ENCODE measurements around the gene CAPRIN2.

The CAPRIN2 gene

DNA sequence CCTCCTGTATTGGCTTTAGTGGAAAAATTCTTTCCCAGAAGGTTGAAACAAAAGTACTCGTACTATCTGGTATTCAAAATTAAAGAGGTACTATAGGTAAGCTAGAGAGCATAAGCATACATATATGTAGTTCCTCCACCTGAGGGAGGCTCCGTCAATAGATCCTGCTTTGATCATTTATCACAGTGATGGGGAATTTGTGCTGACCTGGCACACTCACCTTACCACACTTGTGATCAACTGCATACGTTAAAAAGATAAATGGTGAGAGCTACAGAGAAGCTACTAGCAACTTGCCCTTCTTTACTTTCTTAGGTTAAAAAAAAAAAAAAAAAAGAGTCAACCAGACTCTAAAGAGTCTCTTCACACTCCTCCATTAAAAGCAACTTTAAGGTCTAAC, 2.5 kb downstream of the CAPRIN2 start:
- no peaks in the 10 kb centered on the region for H3K36me3 ChIP-seq (ENCODE audit: control insufficient read depth in 5 of 5, insufficient read depth in 5 of 5, low read length in 5 of 5)
- H3K9ac ChIP-seq (ENCODE audit: low read length in 5 of 5), result no peak overlapping the region
- no peak overlapping the region for H3K27ac ChIP-seq (ENCODE audit: low read depth, low read length)
- no peaks in the 10 kb centered on the region for H3K9me3 ChIP-seq (ENCODE audit: control insufficient read depth in 5 of 5, low read length in 5 of 5)
- no peaks in the 10 kb centered on the region for H3K27me3 ChIP-seq (ENCODE audit: control insufficient read depth in 5 of 5, insufficient read depth in 4 of 5, low read length in 5 of 5)
- H3K4me1 ChIP-seq (ENCODE audit: control insufficient read depth in 5 of 5, insufficient read depth in 5 of 5, low read length in 5 of 5), result peaks cover 4 to 19% (median 16%) of the 10 kb centered on the region in 5 donors
- no peak overlapping the region for H3K4me3 ChIP-seq (ENCODE audit: low read depth in 1 of 5, low read length in 5 of 5)

DNA sequence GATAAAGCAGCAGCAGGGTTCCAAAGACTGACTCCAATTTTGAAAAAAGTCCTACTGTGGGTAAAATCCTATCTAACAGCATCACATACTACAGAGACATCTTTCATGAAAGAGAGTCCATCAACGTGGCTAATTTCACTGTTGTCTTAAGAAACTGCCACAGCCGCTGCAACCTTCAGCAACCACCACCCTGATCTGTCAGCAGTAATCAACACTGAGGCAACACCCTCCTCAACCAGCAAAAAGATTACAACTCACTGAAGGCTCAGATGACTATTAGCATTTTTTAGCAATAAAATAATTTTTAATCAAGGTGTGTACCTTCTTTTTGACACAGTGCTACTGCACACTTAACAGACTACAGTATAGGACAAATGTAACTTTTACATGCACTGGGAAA, 6.6 kb downstream of the CAPRIN2 start:
- H3K4me3 ChIP-seq (ENCODE audit: low read depth in 1 of 5, low read length in 5 of 5), result no peak overlapping the region
- H3K36me3 ChIP-seq (ENCODE audit: control insufficient read depth in 5 of 5, insufficient read depth in 5 of 5, low read length in 5 of 5), result peaks cover 3 to 13% (median 8%) of the 10 kb centered on the region in 5 donors
- no peaks in the 10 kb centered on the region for H3K4me1 ChIP-seq (ENCODE audit: control insufficient read depth in 5 of 5, insufficient read depth in 5 of 5, low read length in 5 of 5)
- no peaks in the 10 kb centered on the region for H3K27me3 ChIP-seq (ENCODE audit: control insufficient read depth in 5 of 5, insufficient read depth in 4 of 5, low read length in 5 of 5)
- H3K27ac ChIP-seq (ENCODE audit: low read depth, low read length), result no peak overlapping the region
- no peaks in the 10 kb centered on the region for H3K9me3 ChIP-seq (ENCODE audit: control insufficient read depth in 5 of 5, low read length in 5 of 5)
- H3K9ac ChIP-seq (ENCODE audit: low read length in 5 of 5), result no peak overlapping the region

DNA sequence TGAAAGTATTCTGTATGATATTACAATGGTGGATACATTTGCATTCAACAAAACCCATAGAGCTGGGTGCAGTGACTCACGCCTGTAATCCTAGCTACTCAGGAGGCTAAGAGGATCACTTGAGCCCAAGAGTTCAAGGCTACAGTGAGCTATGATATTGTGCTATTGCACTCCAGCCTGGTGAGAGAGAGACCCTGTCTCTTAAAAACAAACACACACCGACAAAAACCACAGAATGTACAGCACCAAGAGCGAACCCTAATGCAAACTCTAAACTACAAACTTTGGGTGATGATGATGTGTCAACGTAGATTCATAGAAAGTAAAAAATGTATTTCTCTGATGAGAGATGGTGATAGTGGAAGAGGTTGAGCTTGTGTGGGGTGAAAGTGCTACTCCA, 8.6 kb downstream of the CAPRIN2 start:
- H3K9me3 ChIP-seq (ENCODE audit: control insufficient read depth in 5 of 5, low read length in 5 of 5), result no peaks in the 10 kb centered on the region
- H3K27me3 ChIP-seq (ENCODE audit: control insufficient read depth in 5 of 5, insufficient read depth in 4 of 5, low read length in 5 of 5), result no peaks in the 10 kb centered on the region
- peaks cover 3 to 16% (median 8%) of the 10 kb centered on the region in 5 donors for H3K36me3 ChIP-seq (ENCODE audit: control insufficient read depth in 5 of 5, insufficient read depth in 5 of 5, low read length in 5 of 5)
- H3K4me1 ChIP-seq (ENCODE audit: control insufficient read depth in 5 of 5, insufficient read depth in 5 of 5, low read length in 5 of 5), result no peaks in the 10 kb centered on the region
- no peak overlapping the region for H3K27ac ChIP-seq (ENCODE audit: low read depth, low read length)
- no peak overlapping the region for H3K9ac ChIP-seq (ENCODE audit: low read length in 5 of 5)
- H3K4me3 ChIP-seq (ENCODE audit: low read depth in 1 of 5, low read length in 5 of 5), result no peak overlapping the region

DNA sequence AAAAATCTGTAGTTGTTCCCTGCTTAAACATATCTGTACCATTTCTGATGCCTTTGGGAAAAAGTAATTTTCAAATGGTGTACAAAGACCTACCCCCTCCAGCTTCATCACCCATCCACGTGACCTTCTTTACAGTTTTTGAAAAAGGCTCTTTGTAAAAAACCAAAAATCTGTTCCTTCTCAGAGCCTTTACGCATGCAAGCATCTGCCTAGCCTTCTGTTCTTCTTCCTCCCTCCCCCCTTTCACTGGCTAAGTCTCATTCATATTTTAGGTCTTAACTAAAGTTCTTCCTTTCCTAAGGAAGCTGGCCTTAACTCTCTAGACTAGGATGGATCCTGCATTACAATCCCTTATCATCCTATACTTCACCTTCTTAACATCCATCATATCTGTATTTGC, 10.4 kb downstream of the CAPRIN2 start:
- H3K27me3 ChIP-seq (ENCODE audit: control insufficient read depth in 5 of 5, insufficient read depth in 4 of 5, low read length in 5 of 5), result no peaks in the 10 kb centered on the region
- H3K36me3 ChIP-seq (ENCODE audit: control insufficient read depth in 5 of 5, insufficient read depth in 5 of 5, low read length in 5 of 5), result peaks cover 3 to 16% (median 8%) of the 10 kb centered on the region in 5 donors
- no peaks in the 10 kb centered on the region for H3K9me3 ChIP-seq (ENCODE audit: control insufficient read depth in 5 of 5, low read length in 5 of 5)
- no peak overlapping the region for H3K4me3 ChIP-seq (ENCODE audit: low read depth in 1 of 5, low read length in 5 of 5)
- H3K9ac ChIP-seq (ENCODE audit: low read length in 5 of 5), result peak overlapping the region in 1 of 5 donors; percentile 35
- H3K4me1 ChIP-seq (ENCODE audit: control insufficient read depth in 5 of 5, insufficient read depth in 5 of 5, low read length in 5 of 5), result no peaks in the 10 kb centered on the region
- H3K27ac ChIP-seq (ENCODE audit: low read depth, low read length), result no peak overlapping the region

DNA sequence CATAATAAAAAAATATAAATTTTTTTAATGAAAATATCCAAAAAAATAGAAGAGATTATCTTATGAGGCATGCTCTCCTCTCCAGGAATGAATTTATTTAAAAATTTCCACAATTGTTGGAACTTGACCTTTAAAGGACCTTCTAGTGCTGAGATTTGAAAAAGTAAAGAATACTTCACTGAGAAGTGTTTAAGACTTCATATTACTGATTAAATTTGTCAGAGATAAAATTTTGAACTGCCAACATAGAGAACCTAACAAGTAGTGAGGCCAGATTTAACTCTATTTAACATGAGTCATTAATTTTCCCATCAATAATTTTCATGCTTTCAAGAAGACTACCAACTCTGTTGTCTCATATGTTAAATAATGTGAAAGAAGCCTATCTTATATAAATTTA, 14.5 kb downstream of the CAPRIN2 start:
- Histone ChIP-seq H3K27me3 (ENCODE audit: control insufficient read depth in 5 of 5, insufficient read depth in 4 of 5, low read length in 5 of 5) (no peaks in the 10 kb centered on the region), H3K4me3 (ENCODE audit: low read depth in 1 of 5, low read length in 5 of 5) (no peak overlapping the region), H3K27ac (ENCODE audit: low read depth, low read length) (no peak overlapping the region)

DNA sequence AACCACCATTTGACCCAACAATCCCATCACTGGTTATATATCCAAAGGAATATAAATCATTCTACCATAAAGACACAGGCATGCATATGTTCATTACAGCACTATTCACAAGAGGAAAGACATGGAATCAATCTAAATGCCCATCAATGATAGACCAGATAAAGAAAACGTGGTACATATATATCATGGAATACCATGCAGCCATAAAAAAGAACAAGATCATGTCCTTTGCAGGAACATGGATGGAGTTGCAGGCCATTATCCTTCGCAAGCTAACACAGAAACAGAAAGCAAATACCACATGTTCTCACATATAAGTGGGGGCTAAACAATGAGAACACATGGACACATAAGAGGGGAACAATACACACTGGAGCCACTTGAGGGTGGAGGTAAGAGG, 15.7 kb downstream of the CAPRIN2 start:
- H3K4me1 ChIP-seq (ENCODE audit: control insufficient read depth in 5 of 5, insufficient read depth in 5 of 5, low read length in 5 of 5), result no peaks in the 10 kb centered on the region
- H3K27ac ChIP-seq (ENCODE audit: low read depth, low read length), result no peak overlapping the region

More for the DNA sequence above, 14.5 kb downstream of the CAPRIN2 start:
- no peaks in the 10 kb centered on the region for H3K4me1 ChIP-seq (ENCODE audit: control insufficient read depth in 5 of 5, insufficient read depth in 5 of 5, low read length in 5 of 5)
- H3K9me3 ChIP-seq (ENCODE audit: control insufficient read depth in 5 of 5, low read length in 5 of 5), result no peaks in the 10 kb centered on the region
- no peak overlapping the region for H3K9ac ChIP-seq (ENCODE audit: low read length in 5 of 5)
- H3K36me3 ChIP-seq (ENCODE audit: control insufficient read depth in 5 of 5, insufficient read depth in 5 of 5, low read length in 5 of 5), result peaks cover 3 to 17% (median 5%) of the 10 kb centered on the region in 5 donors

DNA sequence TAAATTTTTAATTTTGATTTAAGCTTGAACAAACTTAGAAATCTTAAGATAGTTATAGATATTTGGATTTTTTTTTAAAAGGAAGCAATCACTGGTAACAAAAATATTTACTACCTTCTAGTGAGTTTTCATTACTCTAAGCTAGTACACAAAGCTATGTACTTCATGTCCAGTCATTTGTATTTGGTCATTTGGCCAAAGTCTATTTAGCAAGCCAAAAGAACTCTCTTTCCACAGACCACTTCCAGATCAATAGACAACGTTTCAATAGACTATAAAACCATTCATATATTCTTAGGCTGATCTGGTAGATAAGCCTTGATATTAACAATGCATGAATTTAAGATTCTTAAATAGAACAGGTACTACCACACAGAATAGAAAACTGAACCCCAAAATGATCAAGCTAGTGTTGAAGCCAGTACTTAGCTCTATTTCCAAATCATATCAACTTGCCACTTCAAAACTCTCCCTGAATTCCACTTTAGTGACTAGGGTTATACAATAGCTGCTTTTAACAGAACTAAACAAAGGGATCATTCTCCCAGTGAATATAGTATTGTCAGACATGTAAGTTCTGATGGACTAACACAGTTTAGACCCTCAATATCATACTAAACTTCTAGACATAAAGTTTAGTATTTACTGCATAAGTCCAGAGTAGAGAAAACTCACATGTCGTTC, 21.7 kb downstream of the CAPRIN2 start:
- Histone ChIP-seq H3K27me3 (ENCODE audit: control insufficient read depth in 5 of 5, insufficient read depth in 4 of 5, low read length in 5 of 5) (no peaks in the 10 kb centered on the region), H3K36me3 (ENCODE audit: control insufficient read depth in 5 of 5, insufficient read depth in 5 of 5, low read length in 5 of 5) (peaks cover 8 to 30% (median 13%) of the 10 kb centered on the region in 5 donors), H3K9ac (ENCODE audit: low read length in 5 of 5) (no peak overlapping the region), H3K4me3 (ENCODE audit: low read depth in 1 of 5, low read length in 5 of 5) (no peak overlapping the region), H3K9me3 (ENCODE audit: control insufficient read depth in 5 of 5, low read length in 5 of 5) (no peaks in the 10 kb centered on the region), H3K4me1 (ENCODE audit: control insufficient read depth in 5 of 5, insufficient read depth in 5 of 5, low read length in 5 of 5) (no peaks in the 10 kb centered on the region), H3K27ac (ENCODE audit: low read depth, low read length) (no peak overlapping the region)

More for the DNA sequence above, 15.7 kb downstream of the CAPRIN2 start:
- Histone ChIP-seq H3K9me3 (ENCODE audit: control insufficient read depth in 5 of 5, low read length in 5 of 5) (no peaks in the 10 kb centered on the region), H3K9ac (ENCODE audit: low read length in 5 of 5) (no peak overlapping the region), H3K4me3 (ENCODE audit: low read depth in 1 of 5, low read length in 5 of 5) (no peak overlapping the region), H3K36me3 (ENCODE audit: control insufficient read depth in 5 of 5, insufficient read depth in 5 of 5, low read length in 5 of 5) (peaks cover 3 to 22% (median 5%) of the 10 kb centered on the region in 5 donors), H3K27me3 (ENCODE audit: control insufficient read depth in 5 of 5, insufficient read depth in 4 of 5, low read length in 5 of 5) (no peaks in the 10 kb centered on the region)

DNA sequence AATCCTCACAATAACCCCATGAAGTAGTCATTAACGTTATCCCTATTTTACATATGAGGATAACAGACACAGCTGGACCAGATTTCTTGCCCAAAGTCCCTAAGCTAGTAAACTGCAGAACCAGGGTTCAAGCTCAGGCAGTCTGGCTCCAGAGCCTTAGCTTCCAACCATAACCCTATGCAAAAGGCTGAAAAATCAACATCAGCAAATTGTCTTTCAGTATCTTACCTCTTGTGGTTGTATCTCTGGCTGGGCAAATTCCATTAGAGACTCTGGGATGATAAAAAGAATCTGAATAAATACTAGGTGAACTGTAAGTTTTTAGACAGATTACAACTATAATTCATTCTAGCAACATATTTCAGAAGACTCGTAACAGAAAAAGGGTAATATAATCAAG, 24.7 kb downstream of the CAPRIN2 start:
- no peak overlapping the region for H3K4me3 ChIP-seq (ENCODE audit: low read depth in 1 of 5, low read length in 5 of 5)
- no peak overlapping the region for H3K27ac ChIP-seq (ENCODE audit: low read depth, low read length)
- no peaks in the 10 kb centered on the region for H3K27me3 ChIP-seq (ENCODE audit: control insufficient read depth in 5 of 5, insufficient read depth in 4 of 5, low read length in 5 of 5)
- H3K9ac ChIP-seq (ENCODE audit: low read length in 5 of 5), result no peak overlapping the region
- no peaks in the 10 kb centered on the region for H3K4me1 ChIP-seq (ENCODE audit: control insufficient read depth in 5 of 5, insufficient read depth in 5 of 5, low read length in 5 of 5)
- H3K9me3 ChIP-seq (ENCODE audit: control insufficient read depth in 5 of 5, low read length in 5 of 5), result no peaks in the 10 kb centered on the region
- H3K36me3 ChIP-seq (ENCODE audit: control insufficient read depth in 5 of 5, insufficient read depth in 5 of 5, low read length in 5 of 5), result peaks cover 8 to 33% (median 13%) of the 10 kb centered on the region in 5 donors

DNA sequence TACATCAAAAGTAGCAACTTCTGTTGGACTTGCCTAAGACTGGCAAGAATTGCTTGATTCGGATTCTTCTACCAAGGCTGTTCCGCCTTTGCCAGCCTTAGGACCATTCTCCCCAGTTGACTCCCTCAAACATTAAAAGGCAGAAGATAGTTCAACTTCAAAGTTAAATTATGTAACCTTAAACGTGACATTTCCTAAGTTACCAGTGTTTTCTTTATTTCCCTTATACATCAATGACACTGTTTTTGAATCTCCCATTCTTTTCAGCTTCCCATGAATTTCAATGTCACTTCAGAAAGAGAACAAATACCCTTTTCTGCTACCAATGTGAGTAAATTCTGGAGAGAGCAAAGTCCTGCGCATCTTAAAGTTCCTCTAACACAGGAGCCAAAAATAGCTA, 25.2 kb downstream of the CAPRIN2 start:
- H3K9ac ChIP-seq (ENCODE audit: low read length in 5 of 5), result no peak overlapping the region
- H3K4me1 ChIP-seq (ENCODE audit: control insufficient read depth in 5 of 5, insufficient read depth in 5 of 5, low read length in 5 of 5), result no peaks in the 10 kb centered on the region

DNA sequence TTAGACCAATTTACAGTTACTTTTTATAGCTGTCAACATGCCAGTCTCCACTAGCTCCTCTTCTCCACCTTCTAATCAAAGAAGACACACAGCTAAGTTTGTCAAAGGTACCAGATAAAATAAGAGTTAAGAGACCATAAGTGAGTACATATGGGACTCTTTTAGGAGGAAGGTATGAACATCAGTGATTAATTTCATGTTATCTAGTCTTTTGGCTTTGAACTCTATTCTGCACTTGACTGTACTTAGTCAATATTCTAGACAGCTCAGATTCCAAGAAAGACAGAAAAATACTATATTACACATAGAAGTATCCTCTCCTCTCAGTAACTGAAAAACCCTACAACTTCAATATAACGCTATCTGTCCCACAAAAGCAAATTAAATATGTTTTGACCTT, 28.1 kb downstream of the CAPRIN2 start:
- Histone ChIP-seq H3K4me1 (ENCODE audit: control insufficient read depth in 5 of 5, insufficient read depth in 5 of 5, low read length in 5 of 5) (no peaks in the 10 kb centered on the region), H3K9me3 (ENCODE audit: control insufficient read depth in 5 of 5, low read length in 5 of 5) (no peaks in the 10 kb centered on the region), H3K27me3 (ENCODE audit: control insufficient read depth in 5 of 5, insufficient read depth in 4 of 5, low read length in 5 of 5) (no peaks in the 10 kb centered on the region), H3K36me3 (ENCODE audit: control insufficient read depth in 5 of 5, insufficient read depth in 5 of 5, low read length in 5 of 5) (peaks cover 12 to 37% (median 20%) of the 10 kb centered on the region in 5 donors), H3K9ac (ENCODE audit: low read length in 5 of 5) (no peak overlapping the region), H3K27ac (ENCODE audit: low read depth, low read length) (no peak overlapping the region), H3K4me3 (ENCODE audit: low read depth in 1 of 5, low read length in 5 of 5) (no peak overlapping the region)

More for the DNA sequence above, 25.2 kb downstream of the CAPRIN2 start:
- H3K4me3 ChIP-seq (ENCODE audit: low read depth in 1 of 5, low read length in 5 of 5), result no peak overlapping the region
- no peak overlapping the region for H3K27ac ChIP-seq (ENCODE audit: low read depth, low read length)
- H3K27me3 ChIP-seq (ENCODE audit: control insufficient read depth in 5 of 5, insufficient read depth in 4 of 5, low read length in 5 of 5), result no peaks in the 10 kb centered on the region
- peaks cover 9 to 29% (median 12%) of the 10 kb centered on the region in 5 donors for H3K36me3 ChIP-seq (ENCODE audit: control insufficient read depth in 5 of 5, insufficient read depth in 5 of 5, low read length in 5 of 5)
- H3K9me3 ChIP-seq (ENCODE audit: control insufficient read depth in 5 of 5, low read length in 5 of 5), result no peaks in the 10 kb centered on the region
